T-helper 1 cell treated with Interleukin-12 subunit alpha and Interleukin-12 subunit beta and Interleukin-4 antibody, amounts not matched to agents 30 μg/mL and 1 μg/mL, for 36 hours (primary cell): ENCODE data around the gene CUTC.
"Not testable (repeated sequence)": the region's sequence is repeated elsewhere in the genome, so short reads cannot be mapped to it uniquely, and the experiment has no call there.

Experiments used
- H3K27ac Mint-ChIP-seq: one replicate; pipeline ENCODE4 v1.8.0; 2021; ENCODE audit warnings: mild to moderate bottlenecking, mixed read lengths
- H3K27me3 Mint-ChIP-seq: one replicate; pipeline ENCODE4 v1.8.0; 2021; ENCODE audit warnings: low read depth, mixed read lengths
- H3K36me3 Mint-ChIP-seq: one replicate; pipeline ENCODE4 v1.8.0; 2021; ENCODE audit warnings: low read depth, mixed read lengths
- H3K4me1 Mint-ChIP-seq: one replicate; pipeline ENCODE4 v1.8.0; 2021; ENCODE audit warnings: low read depth, mixed read lengths
- H3K4me3 Mint-ChIP-seq: one replicate; pipeline ENCODE4 v1.8.0; 2021; ENCODE audit warnings: mild to moderate bottlenecking, moderate library complexity, mixed read lengths
- H3K9me3 Mint-ChIP-seq: one replicate; pipeline ENCODE4 v1.8.0; 2021; ENCODE audit warnings: mixed read lengths

The CUTC gene

DNA sequence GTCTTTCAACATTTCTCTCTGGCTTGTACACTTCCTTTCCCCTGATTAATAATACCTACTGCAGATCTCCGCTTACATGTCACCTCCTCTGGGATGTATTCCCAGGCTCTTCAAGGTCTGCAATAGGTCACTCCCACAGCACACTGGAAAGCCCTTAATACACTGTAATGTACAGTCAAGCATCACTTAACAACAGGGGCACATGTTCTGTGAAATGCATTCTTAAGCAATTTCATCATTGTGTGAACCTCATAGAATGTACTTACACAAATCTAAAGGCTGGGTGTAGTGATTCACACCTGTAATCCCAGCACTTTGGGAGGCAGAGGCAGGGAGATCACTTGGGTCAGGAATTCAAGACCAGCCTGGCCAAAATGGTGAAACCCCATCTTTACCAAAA lies 2.0 kb upstream of the CUTC start:
- H3K27ac Mint-ChIP-seq, result no peak overlapping the region
- no peaks in the 10 kb centered on the region for H3K27me3 Mint-ChIP-seq
- H3K36me3 Mint-ChIP-seq, result peaks cover 27% of the 10 kb centered on the region
- peaks cover 21% of the 10 kb centered on the region for H3K4me1 Mint-ChIP-seq
- no peaks in the 10 kb centered on the region for H3K9me3 Mint-ChIP-seq
- no peak overlapping the region for H3K4me3 Mint-ChIP-seq

DNA sequence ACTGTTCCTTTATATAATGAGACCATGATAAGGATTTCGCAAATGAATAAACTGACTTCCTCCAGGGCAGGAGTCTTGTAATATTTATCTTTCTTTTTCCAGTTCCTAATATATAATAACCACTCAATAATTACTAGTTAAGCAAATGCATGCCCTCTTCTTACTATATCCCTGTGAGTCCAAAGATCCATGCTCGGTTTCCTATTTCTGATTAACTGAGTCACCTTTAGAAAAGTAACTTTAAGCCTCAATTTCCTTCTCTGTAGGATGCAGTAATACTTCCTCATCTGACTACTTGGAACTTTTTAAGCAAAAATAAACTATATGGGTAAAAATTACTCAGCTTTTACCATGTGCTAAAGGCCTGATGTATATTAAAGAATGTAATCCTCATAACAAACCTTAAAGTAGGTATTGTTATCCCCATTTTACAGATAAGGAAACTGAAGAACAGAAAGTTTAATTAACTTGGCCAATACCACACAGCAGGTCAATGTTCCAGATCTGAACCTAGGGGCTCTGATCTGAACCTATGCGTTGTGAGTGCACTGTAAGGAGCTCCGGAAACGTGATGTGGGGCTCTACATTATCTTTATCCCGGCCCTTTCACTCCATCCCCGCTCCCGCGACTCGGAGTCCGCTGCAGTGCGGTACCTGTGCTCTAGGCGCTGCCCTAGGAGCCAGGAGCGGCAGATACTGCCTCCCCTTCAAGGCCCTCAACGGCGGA lies 565 bp upstream of the CUTC start:
- Mint-ChIP-seq H3K27ac (peak overlapping the region; percentile 100), H3K36me3 (peaks cover 25% of the 10 kb centered on the region), H3K27me3 (no peaks in the 10 kb centered on the region), H3K4me1 (peaks cover 19% of the 10 kb centered on the region), H3K9me3 (no peaks in the 10 kb centered on the region), H3K4me3 (peak overlapping the region; percentile 100)

DNA sequence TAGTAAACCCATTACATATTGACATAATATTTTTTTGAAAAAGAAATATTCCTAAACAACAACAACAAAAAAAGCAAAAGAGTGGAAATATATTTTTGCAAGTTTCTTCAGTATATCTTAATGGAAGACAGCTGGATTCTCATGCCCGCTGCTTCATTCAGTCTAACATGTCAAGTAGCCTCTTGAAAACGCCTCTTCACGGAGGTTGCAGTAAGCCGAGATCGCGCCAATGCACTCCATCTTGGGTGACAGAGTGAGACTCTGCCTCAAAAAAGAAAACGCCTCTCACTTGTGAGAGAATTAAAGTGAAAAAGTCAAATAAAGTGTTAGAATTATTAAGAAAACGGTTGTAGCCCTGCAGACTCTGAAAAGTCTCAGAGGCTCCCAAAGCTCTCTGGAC lies 1.3 kb downstream of the CUTC start:
- Mint-ChIP-seq H3K36me3 (peaks cover 30% of the 10 kb centered on the region), H3K27me3 (no peaks in the 10 kb centered on the region), H3K9me3 (no peaks in the 10 kb centered on the region), H3K4me3 (peak overlapping the region; percentile 69), H3K4me1 (peaks cover 19% of the 10 kb centered on the region), H3K27ac (peak overlapping the region; percentile 20)

DNA sequence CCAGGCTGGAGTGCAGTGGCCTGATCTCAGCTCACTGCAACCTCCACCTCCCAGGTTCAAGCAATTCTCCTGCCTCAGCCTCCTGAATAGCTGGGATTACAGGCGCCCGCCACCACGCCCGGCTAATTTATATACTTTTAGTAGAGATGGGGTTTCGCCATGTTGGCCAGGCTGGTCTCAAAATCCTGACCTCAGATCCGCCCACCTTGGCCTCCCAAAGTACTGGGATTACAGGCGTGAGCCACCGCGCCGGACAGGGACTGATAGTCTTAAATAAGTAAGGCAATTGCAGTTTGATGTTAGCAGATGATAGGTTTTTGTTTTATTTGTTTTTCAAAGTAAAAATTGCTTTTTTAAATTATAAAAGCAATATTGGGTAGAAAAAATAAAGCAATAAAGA lies 2.1 kb downstream of the CUTC start:
- H3K27ac Mint-ChIP-seq, H3K27me3 Mint-ChIP-seq, H3K4me3 Mint-ChIP-seq, H3K9me3 Mint-ChIP-seq: not testable (repeated sequence)
- Mint-ChIP-seq H3K36me3 (peaks cover 32% of the 10 kb centered on the region), H3K4me1 (peaks cover 15% of the 10 kb centered on the region)

DNA sequence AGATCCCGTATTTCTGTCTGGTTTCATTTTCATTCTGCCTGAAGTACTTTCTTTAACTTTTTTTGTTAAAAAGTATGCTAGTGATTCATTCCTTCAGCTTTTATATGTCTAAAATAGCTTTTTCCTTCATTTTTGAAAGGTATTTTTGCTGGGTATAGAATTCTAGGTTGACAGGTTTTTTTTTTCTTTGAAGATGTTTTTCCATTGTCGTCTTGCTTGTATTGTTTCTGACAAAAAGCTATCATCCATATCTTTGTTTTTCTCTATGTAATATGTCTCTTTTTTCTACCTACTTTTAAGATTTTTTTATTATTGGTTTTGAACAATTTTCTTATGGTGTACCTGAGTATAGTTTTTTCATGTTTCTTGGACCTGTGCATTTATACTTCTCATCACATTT lies 8.2 kb downstream of the CUTC start:
- Mint-ChIP-seq H3K4me1 (peaks cover 6% of the 10 kb centered on the region), H3K27me3 (no peaks in the 10 kb centered on the region), H3K36me3 (peaks cover 72% of the 10 kb centered on the region), H3K9me3 (peaks cover 21% of the 10 kb centered on the region), H3K27ac (no peak overlapping the region), H3K4me3 (no peak overlapping the region)

DNA sequence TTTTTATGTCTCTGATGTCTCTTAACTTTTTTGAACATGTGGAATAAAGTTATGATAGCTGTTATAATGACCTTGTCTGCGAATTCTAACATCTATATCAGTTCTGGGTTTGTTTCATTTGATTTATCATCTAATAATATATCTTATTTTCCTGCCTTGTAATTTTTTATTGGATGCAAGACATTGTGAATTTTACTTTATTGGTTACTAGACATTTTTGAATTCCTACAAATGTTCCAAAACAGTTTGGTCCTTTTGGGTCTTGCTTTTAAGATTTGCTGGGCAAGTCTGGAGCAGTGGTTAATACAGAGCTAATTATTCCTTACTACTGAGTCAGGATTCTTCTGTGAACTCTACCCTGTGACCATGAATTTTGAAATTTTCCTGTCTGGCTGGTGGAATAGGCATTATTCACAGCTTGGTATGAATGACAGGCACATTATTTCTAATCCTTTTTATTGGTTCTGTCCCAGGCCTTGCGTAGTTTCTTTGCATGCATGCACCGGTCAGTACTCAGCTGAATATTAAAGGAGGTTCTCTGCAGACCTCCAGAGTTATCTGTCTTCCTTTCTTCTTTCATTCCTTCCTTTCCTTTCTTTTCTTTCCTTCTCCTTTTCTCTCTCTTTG lies 9.0 kb downstream of the CUTC start:
- peaks cover 21% of the 10 kb centered on the region for H3K9me3 Mint-ChIP-seq
- H3K27me3 Mint-ChIP-seq, result no peaks in the 10 kb centered on the region
- H3K27ac Mint-ChIP-seq, result no peak overlapping the region
- no peak overlapping the region for H3K4me3 Mint-ChIP-seq
- peaks cover 70% of the 10 kb centered on the region for H3K36me3 Mint-ChIP-seq
- H3K4me1 Mint-ChIP-seq, result peaks cover 6% of the 10 kb centered on the region

GRCh38 chr10:99742254-99742653 lies 10.2 kb downstream of the CUTC start:
- H3K4me3 Mint-ChIP-seq, result no peak overlapping the region
- no peaks in the 10 kb centered on the region for H3K27me3 Mint-ChIP-seq
- H3K27ac Mint-ChIP-seq, result no peak overlapping the region
- peaks cover 63% of the 10 kb centered on the region for H3K36me3 Mint-ChIP-seq
- H3K9me3 Mint-ChIP-seq, result peaks cover 21% of the 10 kb centered on the region
- peaks cover 6% of the 10 kb centered on the region for H3K4me1 Mint-ChIP-seq

GRCh38 chr10:99742701-99743100 lies 10.7 kb downstream of the CUTC start:
- Mint-ChIP-seq H3K4me3 (no peak overlapping the region), H3K27me3 (no peaks in the 10 kb centered on the region), H3K27ac (no peak overlapping the region), H3K9me3 (peaks cover 21% of the 10 kb centered on the region), H3K4me1 (peaks cover 6% of the 10 kb centered on the region), H3K36me3 (peaks cover 61% of the 10 kb centered on the region)

DNA sequence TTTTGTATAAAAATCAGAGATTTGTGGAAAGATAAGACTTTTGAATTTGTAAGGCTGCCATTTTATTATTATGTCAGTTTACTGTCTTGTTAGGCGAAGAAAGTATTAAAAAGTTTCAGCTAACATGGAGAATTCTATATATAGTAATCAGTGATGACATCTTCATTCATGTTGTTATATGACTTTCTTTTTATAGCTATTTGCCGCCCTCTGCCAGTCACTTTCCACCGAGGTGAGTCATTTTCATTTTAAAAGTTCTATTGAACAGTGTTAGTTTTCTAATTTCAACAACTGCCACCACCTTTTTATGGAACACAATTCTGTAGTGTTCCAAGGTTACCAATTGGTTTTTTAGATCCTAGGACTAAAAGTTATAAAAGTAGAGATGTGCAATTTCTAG lies 11.8 kb downstream of the CUTC start:
- Mint-ChIP-seq H3K9me3 (peaks cover 21% of the 10 kb centered on the region), H3K27ac (no peak overlapping the region), H3K36me3 (peaks cover 61% of the 10 kb centered on the region), H3K4me1 (peaks cover 6% of the 10 kb centered on the region), H3K27me3 (no peaks in the 10 kb centered on the region), H3K4me3 (no peak overlapping the region)

- H3K4me3 Mint-ChIP-seq, H3K4me1 Mint-ChIP-seq, H3K9me3 Mint-ChIP-seq, H3K27me3 Mint-ChIP-seq, H3K27ac Mint-ChIP-seq: not testable (repeated sequence)
- H3K36me3 Mint-ChIP-seq, result peaks cover 53% of the 10 kb centered on the region
Observed at GRCh38 chr10:99746166-99746565, 14.1 kb downstream of the CUTC start.

GRCh38 chr10:99748823-99749451 lies 16.9 kb downstream of the CUTC start:
- Mint-ChIP-seq H3K9me3 (no peaks in the 10 kb centered on the region), H3K27ac (no peak overlapping the region), H3K36me3 (peaks cover 31% of the 10 kb centered on the region), H3K27me3 (no peaks in the 10 kb centered on the region), H3K4me3 (no peak overlapping the region), H3K4me1 (peaks cover 2% of the 10 kb centered on the region)

- H3K9me3 Mint-ChIP-seq, result no peaks in the 10 kb centered on the region
- peaks cover 38% of the 10 kb centered on the region for H3K36me3 Mint-ChIP-seq
- H3K27ac Mint-ChIP-seq, result no peak overlapping the region
- H3K27me3 Mint-ChIP-seq, result no peaks in the 10 kb centered on the region
- no peak overlapping the region for H3K4me3 Mint-ChIP-seq
- no peaks in the 10 kb centered on the region for H3K4me1 Mint-ChIP-seq
Observed at GRCh38 chr10:99750641-99751040, 18.6 kb downstream of the CUTC start.

- no peak overlapping the region for H3K27ac Mint-ChIP-seq
Observed at GRCh38 chr10:99754670-99755069, 22.6 kb downstream of the CUTC start.

DNA sequence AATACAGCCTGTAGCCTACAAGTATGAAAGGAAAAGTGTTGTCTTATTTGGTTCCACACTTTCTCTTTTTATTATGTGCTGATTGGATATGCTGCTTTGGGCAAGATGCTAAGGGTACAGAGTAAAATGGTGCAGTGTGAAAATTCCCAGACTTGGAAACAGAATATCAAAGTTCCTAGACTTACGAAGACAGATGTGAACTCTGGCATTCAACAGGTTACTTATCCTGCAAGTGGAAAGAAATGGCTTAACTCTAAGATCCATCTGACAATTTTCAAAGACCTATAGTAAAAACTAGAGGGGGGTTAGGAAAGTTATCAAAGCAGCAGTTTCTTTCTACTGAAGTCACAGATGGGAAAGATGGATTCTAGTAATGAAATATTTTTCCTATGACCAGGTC lies 24.1 kb downstream of the CUTC start:
- no peak overlapping the region for H3K27ac Mint-ChIP-seq
- H3K36me3 Mint-ChIP-seq, result peaks cover 44% of the 10 kb centered on the region
- H3K4me3 Mint-ChIP-seq, result no peak overlapping the region
- no peaks in the 10 kb centered on the region for H3K27me3 Mint-ChIP-seq
- H3K9me3 Mint-ChIP-seq, result no peaks in the 10 kb centered on the region
- H3K4me1 Mint-ChIP-seq, result no peaks in the 10 kb centered on the region

More at GRCh38 chr10:99754670-99755069, 22.6 kb downstream of the CUTC start:
- H3K36me3 Mint-ChIP-seq, result peaks cover 47% of the 10 kb centered on the region
- H3K4me3 Mint-ChIP-seq, result no peak overlapping the region
- no peaks in the 10 kb centered on the region for H3K4me1 Mint-ChIP-seq
- H3K9me3 Mint-ChIP-seq, result no peaks in the 10 kb centered on the region
- no peaks in the 10 kb centered on the region for H3K27me3 Mint-ChIP-seq

- Mint-ChIP-seq H3K27ac (no peak overlapping the region), H3K9me3 (peaks cover under 1% of the 10 kb centered on the region), H3K4me1 (no peaks in the 10 kb centered on the region), H3K4me3 (no peak overlapping the region), H3K36me3 (peaks cover 53% of the 10 kb centered on the region), H3K27me3 (no peaks in the 10 kb centered on the region)
Observed at GRCh38 chr10:99758211-99758891, 26.3 kb downstream of the CUTC start.
